ENCODE measurements around the gene TMA7.

TMA7 gene

DNA sequence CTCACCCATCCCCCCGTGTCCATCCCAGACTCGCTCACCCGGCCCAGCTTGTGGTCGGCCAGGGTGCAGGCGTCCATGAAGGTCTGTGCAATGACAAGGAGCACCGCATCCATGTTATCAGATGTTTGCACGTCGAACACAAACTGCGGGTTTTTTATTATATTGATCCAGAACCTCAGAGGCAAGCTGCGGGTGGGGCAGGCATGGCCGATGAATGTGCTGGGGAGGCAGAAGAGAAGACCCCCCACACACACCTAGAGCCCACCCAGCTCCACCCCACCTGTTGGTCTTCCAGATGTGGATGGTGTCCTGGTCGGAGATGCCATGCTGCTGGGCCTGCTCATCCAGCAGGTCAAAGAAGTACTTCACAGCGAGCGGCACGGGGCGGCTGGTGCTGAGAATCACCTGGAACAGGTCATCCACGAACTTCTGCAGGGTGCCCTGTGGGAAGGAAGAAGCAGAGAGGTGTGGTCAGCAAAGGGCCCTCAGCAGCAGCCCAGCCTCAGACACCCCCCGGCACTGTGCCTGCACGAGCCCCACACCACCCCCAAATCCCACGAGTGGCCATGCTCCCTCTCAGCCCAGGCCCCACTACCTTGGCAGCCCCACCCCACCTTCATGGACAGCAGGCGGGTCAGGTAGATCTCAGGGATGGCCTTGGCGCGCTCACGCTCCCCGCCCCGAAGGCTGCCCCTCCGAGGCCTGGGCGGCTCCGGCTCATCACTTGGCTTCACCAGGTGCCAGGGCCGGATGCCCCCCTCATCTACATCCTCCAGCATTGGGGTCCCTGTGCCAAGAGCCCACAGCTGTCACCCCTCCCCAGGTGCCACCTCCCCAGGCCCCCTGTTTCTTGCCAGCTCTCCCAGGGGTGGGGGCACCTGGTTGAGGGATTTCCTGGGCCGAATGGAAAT, 30.5 kb upstream of the TMA7 start:
- DNase-seq (ENCODE audit: low read depth), result no peak

- DNase-seq (ENCODE audit: low read depth), result no peak
These were observed 29.6 kb upstream of the TMA7 start for GRCh38 chr3:48410205-48411040.

GRCh38 chr3:48411041-48411588, 28.9 kb upstream of the TMA7 start:
- DNase-seq (ENCODE audit: low read depth), result no peak

DNA sequence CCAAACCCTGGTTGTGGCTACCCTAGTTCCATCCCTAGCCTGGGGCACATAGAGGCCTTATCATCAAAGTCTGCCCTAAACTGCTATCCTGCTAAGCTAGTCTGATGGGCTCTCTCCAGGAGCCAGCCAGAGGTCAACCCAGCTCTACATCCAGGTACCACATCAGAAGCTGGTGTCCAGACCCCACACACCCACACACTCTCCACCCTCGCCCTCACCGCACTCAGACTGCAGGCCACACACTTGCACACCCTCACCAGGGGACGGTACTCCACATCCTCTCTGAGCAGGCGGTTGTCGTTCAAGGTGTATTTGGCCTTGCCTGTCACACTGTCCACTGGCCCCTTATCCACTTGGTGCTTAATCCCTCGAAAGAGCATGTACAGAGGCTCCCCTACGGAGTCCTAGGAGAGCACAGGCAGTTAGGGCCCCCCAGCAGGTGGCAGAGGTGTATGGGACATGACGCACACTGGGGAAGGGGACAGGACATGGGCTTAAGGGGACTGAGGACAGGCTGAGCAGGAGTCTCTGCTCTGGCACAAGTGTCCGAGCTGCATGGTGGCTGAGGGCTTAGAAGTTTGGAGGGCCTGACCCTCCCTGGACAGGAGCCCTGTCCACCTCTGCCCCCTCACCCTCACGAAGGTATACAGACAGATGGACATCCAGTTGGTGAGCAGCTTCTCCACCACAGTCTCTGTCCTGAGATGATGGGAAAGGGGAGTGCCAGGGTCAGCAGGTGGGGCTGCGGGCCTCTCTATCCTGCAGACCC, 28.3 kb upstream of the TMA7 start:
- DNase-seq (ENCODE audit: low read depth), result no peak

- DNase-seq (ENCODE audit: low read depth), result no peak
These were observed 27.6 kb upstream of the TMA7 start for GRCh38 chr3:48412375-48413001.

GRCh38 chr3:48413086-48413485, 27.0 kb upstream of the TMA7 start:
- no peak for DNase-seq (ENCODE audit: low read depth)

DNA sequence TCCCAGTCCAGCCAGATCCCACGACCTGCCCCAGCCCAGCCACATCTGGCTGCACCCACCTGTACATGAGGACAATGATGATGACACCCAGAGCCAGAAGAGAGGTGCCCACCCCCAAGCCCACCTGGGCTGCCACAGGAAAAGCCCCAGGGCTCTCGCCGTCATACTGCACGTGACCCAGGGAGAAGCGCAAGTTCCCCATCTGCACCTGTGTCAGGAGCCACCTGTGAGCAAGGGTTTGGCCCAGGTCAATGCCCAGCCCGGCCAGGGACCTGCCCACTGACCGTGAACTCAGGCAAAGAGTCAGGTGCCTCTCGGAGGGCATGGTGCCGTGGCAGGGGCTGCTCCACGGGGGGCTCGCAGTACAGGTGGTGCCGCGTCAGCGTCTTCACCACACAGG, 26.4 kb upstream of the TMA7 start:
- no peak for DNase-seq (ENCODE audit: low read depth)

DNA sequence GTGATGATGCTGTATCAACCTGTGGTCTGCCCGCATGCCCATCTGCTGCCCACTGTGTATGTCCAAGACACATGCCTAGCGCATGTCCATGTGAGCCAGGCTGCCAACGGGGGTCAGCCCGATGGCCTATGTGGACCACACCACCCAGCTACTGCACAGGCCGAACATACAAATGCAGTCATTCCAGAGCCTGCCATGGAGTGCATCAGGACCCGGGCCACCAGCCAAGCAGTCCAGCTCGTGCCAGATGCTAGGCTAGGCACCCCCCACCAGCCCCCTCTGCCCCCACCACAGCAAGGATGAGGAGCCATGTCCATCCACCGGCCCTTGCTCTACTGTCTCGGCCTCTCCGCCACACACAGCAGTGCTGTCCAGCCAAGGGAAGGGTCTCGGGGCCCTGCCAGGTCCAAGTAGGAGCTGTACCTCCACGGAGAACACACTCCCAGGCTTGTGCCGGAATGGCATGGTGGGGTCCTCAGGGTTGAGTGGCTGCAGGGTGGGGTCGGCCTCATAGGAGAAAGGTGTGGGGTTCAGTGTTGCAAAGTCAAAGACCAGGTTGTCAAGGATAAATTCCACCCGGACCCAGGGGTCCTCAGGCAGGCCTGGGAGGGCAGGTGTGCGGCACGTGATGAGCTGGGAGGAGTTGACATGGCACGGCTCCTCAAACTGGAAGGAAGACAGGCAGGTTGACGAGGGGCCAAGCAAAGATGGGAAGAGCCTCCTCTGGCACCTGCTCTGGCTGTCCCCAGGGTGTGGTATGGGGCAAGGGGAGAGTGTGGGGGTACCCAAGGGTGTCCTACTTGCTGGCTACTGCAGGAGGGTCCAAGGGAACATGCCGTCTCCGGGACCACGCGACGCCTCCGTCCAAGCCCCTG, 25.4 kb upstream of the TMA7 start:
- no peak for DNase-seq (ENCODE audit: low read depth)

DNA sequence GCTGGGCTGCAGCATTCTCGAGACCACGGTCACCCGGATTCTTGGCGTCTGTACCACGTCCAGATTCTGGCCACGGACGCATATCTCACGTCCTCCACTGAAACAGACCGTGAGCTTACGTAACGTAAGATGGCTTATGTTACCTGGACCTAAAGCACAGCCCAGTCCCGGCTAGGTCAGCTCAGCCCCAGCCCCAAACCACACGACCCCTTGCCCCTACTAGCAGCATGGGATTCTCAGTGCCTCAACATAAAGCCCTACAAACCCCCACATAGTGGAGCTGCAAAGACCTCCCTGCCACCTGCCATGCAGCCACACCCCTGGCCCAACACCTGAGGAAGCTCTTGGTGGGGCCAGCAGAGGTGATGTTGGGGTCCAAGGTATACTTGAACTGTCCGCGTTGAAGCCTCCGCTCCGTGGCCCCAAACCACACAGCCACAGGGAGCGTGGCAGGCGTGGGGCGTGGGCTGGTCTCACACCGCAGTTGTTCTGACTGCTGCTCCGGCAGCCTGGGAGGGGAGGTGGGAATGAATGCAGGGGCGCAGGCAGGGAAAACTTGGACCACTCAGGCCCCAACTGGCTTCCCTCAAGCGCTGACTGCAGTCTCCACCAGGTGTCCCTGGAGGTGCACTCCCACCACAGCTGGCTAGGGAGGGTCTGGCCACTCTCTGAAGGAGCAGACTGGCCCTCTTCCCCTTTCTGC, 24.7 kb upstream of the TMA7 start:
- DNase-seq (ENCODE audit: low read depth), result no peak

DNA sequence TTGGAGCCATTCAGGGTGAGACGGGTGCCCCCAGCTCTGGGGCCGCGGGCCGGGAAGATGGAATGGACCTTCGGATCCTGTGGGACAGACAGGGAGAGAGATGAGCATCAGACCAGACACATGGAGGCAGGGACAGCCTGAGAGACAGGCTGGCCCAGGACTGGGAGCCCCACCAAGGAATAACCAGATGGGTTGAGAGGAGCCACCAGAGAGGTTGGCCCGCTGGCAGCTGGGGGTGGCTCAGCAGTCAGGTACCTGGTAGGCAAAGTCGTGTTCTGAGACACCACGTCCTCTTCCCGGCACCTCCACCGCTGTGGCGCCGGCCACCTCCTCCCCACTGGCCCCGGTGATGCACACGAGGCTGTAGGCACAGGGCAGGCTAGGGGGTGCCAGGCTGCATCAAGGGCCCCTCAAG, 24.0 kb upstream of the TMA7 start:
- no peak for DNase-seq (ENCODE audit: low read depth)

GRCh38 chr3:48416546-48416945, 23.5 kb upstream of the TMA7 start:
- DNase-seq (ENCODE audit: low read depth), result no peak

- DNase-seq (ENCODE audit: low read depth), result no peak
These were observed 22.4 kb upstream of the TMA7 start for GRCh38 chr3:48417529-48418108.

GRCh38 chr3:48418140-48418539, 21.9 kb upstream of the TMA7 start:
- DNase-seq (ENCODE audit: low read depth), result no peak

- no peak for DNase-seq (ENCODE audit: low read depth)
These were observed 21.4 kb upstream of the TMA7 start for GRCh38 chr3:48418651-48419050.

GRCh38 chr3:48419149-48419548, 20.9 kb upstream of the TMA7 start:
- DNase-seq (ENCODE audit: low read depth), result no peak

DNA sequence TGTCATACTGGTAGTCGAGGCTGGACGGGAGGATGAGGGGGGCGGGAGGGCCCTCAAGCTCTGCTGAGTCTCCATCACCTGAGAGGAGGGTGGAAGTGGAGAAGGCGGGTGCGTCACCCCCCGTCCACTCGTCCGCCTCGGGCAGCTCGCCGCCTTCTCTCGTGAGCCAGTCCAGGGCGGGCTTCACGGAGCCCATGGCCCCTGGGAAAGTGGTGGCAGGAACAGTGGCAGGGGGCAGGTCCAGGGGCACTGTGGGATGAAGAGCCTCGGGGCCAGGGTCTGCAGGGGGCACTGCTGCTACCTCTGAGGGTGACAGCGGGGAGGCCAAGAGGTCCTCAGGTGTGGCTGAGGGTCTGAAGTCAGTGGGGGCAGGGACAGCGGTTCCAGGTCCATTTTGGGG, 20.5 kb upstream of the TMA7 start:
- DNase-seq (ENCODE audit: low read depth), result no peak

GRCh38 chr3:48420561-48420960, 19.5 kb upstream of the TMA7 start:
- DNase-seq (ENCODE audit: low read depth), result no peak

DNA sequence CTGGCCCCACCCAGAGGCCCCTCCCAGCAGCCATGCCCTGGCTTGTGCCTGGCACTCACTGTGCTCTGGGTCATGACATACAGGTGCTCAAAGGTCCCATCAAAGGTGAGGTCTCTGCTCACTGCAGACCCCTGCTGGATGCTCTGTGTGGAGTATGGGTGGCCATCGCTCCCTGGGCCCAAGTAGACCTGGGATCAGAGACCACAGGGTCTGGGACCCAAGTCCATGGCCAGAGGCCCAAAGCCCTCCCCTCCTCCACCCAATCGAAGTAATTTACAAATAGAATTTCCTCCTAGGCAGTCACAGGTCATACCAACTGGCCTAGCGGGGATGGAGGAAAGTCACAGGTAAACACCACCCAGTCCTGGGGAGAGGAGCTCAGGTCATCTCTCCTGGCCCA, 17.8 kb upstream of the TMA7 start:
- DNase-seq (ENCODE audit: low read depth), result no peak

GRCh38 chr3:48422681-48423080, 17.4 kb upstream of the TMA7 start:
- no peak for DNase-seq (ENCODE audit: low read depth)

All from stimulated activated CD8-positive, alpha-beta memory T cell treated with anti-CD3 and anti-CD28 coated beads, Interleukin-7, amount 100 ng/mL, for 24 hours (primary cell).